ENCODE data around the gene KIF14.

GRCh38 chr1:200626853-200627534 is 6.4 kb upstream of the KIF14 start:
- TF ChIP-seq POLR2AphosphoS5 (IDR thresholded peaks at IDR 0.05; ENCODE audit: low read depth, low read length) (no peak), CHD2 (IDR thresholded peaks at IDR 0.05; ENCODE audit: low read length, partially characterized antibody) (no peak), RFX5 (IDR thresholded peaks at IDR 0.05; ENCODE audit: low read length) (no peak), EZH2phosphoT487 (IDR thresholded peaks at IDR 0.05; ENCODE audit: borderline replicate concordance, low read depth) (no peak), CTCF (IDR thresholded peaks at IDR 0.05) (no peak), REST (IDR thresholded peaks at IDR 0.05; ENCODE audit: low read depth, low read length) (no peak), FOXM1 (IDR thresholded peaks at IDR 0.05; ENCODE audit: low read depth) (no peak)

Data from SK-N-SH (cell line).